Mesenchymal stem cell (in vitro differentiated cells and primary cell): ENCODE data around the gene AKAP13.

ENCODE experiments used
- DNase-seq: peaks from one replicate; pipeline ENCODE4 v3.0.0-alpha.2; 2013
- H2AFZ ChIP-seq: one replicate; pipeline ENCODE4 v1.6.1; 2013; ENCODE audit warnings: low read depth, mild to moderate bottlenecking, control low read depth, inconsistent platforms, low read length, moderate library complexity
- H2AK5ac ChIP-seq: 2 replicates; pipeline ENCODE4 v1.6.1; 2013; ENCODE audit warnings: low read length, moderate library complexity, mild to moderate bottlenecking, inconsistent platforms; ENCODE audit not compliant: severe bottlenecking
- H2BK120ac ChIP-seq: one replicate; pipeline ENCODE4 v1.6.1; 2013; ENCODE audit warnings: low read depth, mild to moderate bottlenecking, inconsistent platforms, low read length, moderate library complexity
- H2BK12ac ChIP-seq, 2 experiments: one replicate each; pipeline ENCODE4 v1.6.1; 2013; ENCODE audit warnings: inconsistent platforms in 2 of 2, low read length in 2 of 2, mild to moderate bottlenecking in 2 of 2, moderate library complexity in 2 of 2, control low read depth in 1 of 2
- H2BK15ac ChIP-seq: one replicate; pipeline ENCODE4 v1.6.1; 2013; ENCODE audit warnings: mild to moderate bottlenecking, low read depth, inconsistent platforms; ENCODE audit not compliant: poor library complexity, severe bottlenecking
- H2BK5ac ChIP-seq: 2 replicates; pipeline ENCODE4 v1.6.1; 2013; ENCODE audit warnings: low read depth, mild to moderate bottlenecking, low read length, control low read depth, inconsistent platforms; ENCODE audit not compliant: poor library complexity, severe bottlenecking
- H3K14ac ChIP-seq, 2 experiments: one replicate each; pipeline ENCODE4 v1.6.1; 2013; ENCODE audit warnings: inconsistent platforms in 2 of 2, low read length in 2 of 2, control low read depth in 1 of 2, mild to moderate bottlenecking in 1 of 2, moderate library complexity in 1 of 2
- H3K18ac ChIP-seq, 2 experiments: one replicate each; pipeline ENCODE4 v1.6.1; 2013; ENCODE audit warnings: inconsistent platforms in 2 of 2, low read length in 2 of 2, control low read depth in 1 of 2, low read depth in 1 of 2, mild to moderate bottlenecking in 1 of 2
- H3K23ac ChIP-seq, 2 experiments: one replicate each; pipeline ENCODE4 v1.6.1; 2013; ENCODE audit warnings: inconsistent platforms in 2 of 2, low read length in 2 of 2, mild to moderate bottlenecking in 2 of 2, moderate library complexity in 2 of 2, control low read depth in 1 of 2
- H3K27ac ChIP-seq: 2 replicates; pipeline ENCODE4 v1.5.1; 2013; ENCODE audit warnings: mild to moderate bottlenecking, moderate library complexity, low read length, control low read depth, inconsistent platforms; ENCODE audit not compliant: poor library complexity, severe bottlenecking
- H3K27me3 ChIP-seq, 2 experiments: 2 replicates each; pipeline versions ENCODE4 v1.6.1 to v1.7.0; 2013; ENCODE audit warnings: low read length in 2 of 2, mild to moderate bottlenecking in 2 of 2, moderate library complexity in 2 of 2, control low read depth in 1 of 2, inconsistent platforms in 1 of 2; ENCODE audit not compliant: control insufficient read depth in 1 of 2, insufficient read depth in 1 of 2
- H3K36me3 ChIP-seq, 2 experiments: 2 replicates each; pipeline versions ENCODE4 v1.6.1 to v1.7.0; 2013; ENCODE audit warnings: low read length in 2 of 2, control low read depth in 1 of 2, inconsistent platforms in 1 of 2, low read depth in 1 of 2, mild to moderate bottlenecking in 1 of 2; ENCODE audit not compliant: insufficient read depth in 2 of 2, control insufficient read depth in 1 of 2
- H3K4ac ChIP-seq, 2 experiments: one replicate each; pipeline ENCODE4 v1.6.1; 2013; ENCODE audit warnings: inconsistent platforms in 2 of 2, low read length in 2 of 2, mild to moderate bottlenecking in 2 of 2, moderate library complexity in 2 of 2, control low read depth in 1 of 2, low read depth in 1 of 2
- H3K4me1 ChIP-seq: 2 replicates; pipeline ENCODE4 v1.6.1; 2013; ENCODE audit warnings: low read depth, low read length, control low read depth; ENCODE audit not compliant: control insufficient read depth, insufficient read depth
- H3K4me2 ChIP-seq: 2 replicates; pipeline ENCODE4 v1.6.1; 2013; ENCODE audit warnings: low read length, mild to moderate bottlenecking, inconsistent platforms; ENCODE audit not compliant: poor library complexity, severe bottlenecking
- H3K4me3 ChIP-seq, 2 experiments: 2 replicates each; pipeline versions ENCODE4 v1.5.1 to v1.7.0; 2013; ENCODE audit warnings: low read length in 2 of 2, mild to moderate bottlenecking in 2 of 2, control low read depth in 1 of 2, low read depth in 1 of 2; ENCODE audit not compliant: insufficient read depth in 1 of 2
- H3K79me1 ChIP-seq: replicated peaks from 2 replicates; pipeline ENCODE4 v1.6.1; 2013; ENCODE audit warnings: mild to moderate bottlenecking, control low read depth, low read length, inconsistent platforms; ENCODE audit not compliant: poor library complexity, severe bottlenecking
- H3K9ac ChIP-seq: 2 replicates; pipeline ENCODE4 v1.7.0; 2013; ENCODE audit warnings: mild to moderate bottlenecking, low read length, moderate library complexity
- H3K9me3 ChIP-seq: 2 replicates; pipeline ENCODE4 v1.7.0; 2013; ENCODE audit warnings: mild to moderate bottlenecking, low read length; ENCODE audit not compliant: control insufficient read depth
- H4K8ac ChIP-seq: one replicate; pipeline ENCODE4 v1.6.1; 2013; ENCODE audit warnings: inconsistent platforms, mild to moderate bottlenecking, low read length, moderate library complexity
- H4K91ac ChIP-seq: one replicate; pipeline ENCODE4 v1.6.1; 2013; ENCODE audit warnings: mild to moderate bottlenecking, low read length, inconsistent platforms
- WGBS: methylation state at CpG from one replicate; pipeline ENCODE4 v1.1.7; 2013; ENCODE audit warnings: mixed read lengths; 5-methylcytosine and 5-hydroxymethylcytosine counted together

AKAP13 gene

GRCh38 chr15:85633859-85634258 is 253.5 kb downstream of the AKAP13 start:
- H3K18ac ChIP-seq, result no peak overlapping the region
- no peak overlapping the region for H2BK5ac ChIP-seq
- H4K91ac ChIP-seq, result no peak overlapping the region
- no peak overlapping the region for H3K14ac ChIP-seq
- H3K79me1 ChIP-seq, result peaks cover 12% of the 10 kb centered on the region
- H3K36me3 ChIP-seq, result peaks cover 0 to 8% of the 10 kb centered on the region in 2 experiments
- no peaks in the 10 kb centered on the region for H3K9me3 ChIP-seq
- no peak overlapping the region for H3K9ac ChIP-seq
- no peak overlapping the region for H2AK5ac ChIP-seq
- H3K27ac ChIP-seq, result no peak overlapping the region
- H3K4ac ChIP-seq, result no peak overlapping the region
- H2AFZ ChIP-seq, result no peak overlapping the region
- H3K4me2 ChIP-seq, result no peak overlapping the region
- H4K8ac ChIP-seq, result no peak overlapping the region
- no peak for DNase-seq
- no peaks in the 10 kb centered on the region for H3K4me1 ChIP-seq
- H3K27me3 ChIP-seq, result no peaks in the 10 kb centered on the region
- H2BK120ac ChIP-seq, result no peak overlapping the region
- H3K4me3 ChIP-seq, result no peak overlapping the region
- no peak overlapping the region for H3K23ac ChIP-seq
- no peak overlapping the region for H2BK15ac ChIP-seq
- no peak overlapping the region for H2BK12ac ChIP-seq

GRCh38 chr15:85636351-85636750 is 255.9 kb downstream of the AKAP13 start:
- no peak overlapping the region for H3K4me3 ChIP-seq
- H2BK120ac ChIP-seq, result no peak overlapping the region
- H2BK5ac ChIP-seq, result no peak overlapping the region
- WGBS, result 77% methylated on average over 1 of the region's 4 CpGs
- no peaks in the 10 kb centered on the region for H3K27me3 ChIP-seq
- DNase-seq, result no peak
- no peaks in the 10 kb centered on the region for H3K4me1 ChIP-seq
- H3K14ac ChIP-seq, result no peak overlapping the region
- peaks cover 10% of the 10 kb centered on the region for H3K79me1 ChIP-seq
- H3K18ac ChIP-seq, result no peak overlapping the region
- no peak overlapping the region for H2AK5ac ChIP-seq
- H2BK12ac ChIP-seq, result no peak overlapping the region
- no peak overlapping the region for H4K8ac ChIP-seq
- no peak overlapping the region for H2BK15ac ChIP-seq
- H2AFZ ChIP-seq, result no peak overlapping the region
- H3K27ac ChIP-seq, result no peak overlapping the region
- no peak overlapping the region for H3K23ac ChIP-seq
- no peak overlapping the region for H3K4me2 ChIP-seq
- H4K91ac ChIP-seq, result no peak overlapping the region
- peaks cover 0 to 16% of the 10 kb centered on the region in 2 experiments for H3K36me3 ChIP-seq
- no peak overlapping the region for H3K9ac ChIP-seq
- no peaks in the 10 kb centered on the region for H3K9me3 ChIP-seq
- H3K4ac ChIP-seq, result no peak overlapping the region

GRCh38 chr15:85639752-85640381 is 259.5 kb downstream of the AKAP13 start:
- H2BK5ac ChIP-seq, result no peak overlapping the region
- H2BK15ac ChIP-seq, result no peak overlapping the region
- H3K4me1 ChIP-seq, result peaks cover 1% of the 10 kb centered on the region
- no peak overlapping the region for H3K18ac ChIP-seq
- H2BK12ac ChIP-seq, result no peak overlapping the region
- no peak overlapping the region for H3K27ac ChIP-seq
- peaks cover 0 to 30% of the 10 kb centered on the region in 2 experiments for H3K36me3 ChIP-seq
- H3K4ac ChIP-seq, result no peak overlapping the region
- H3K23ac ChIP-seq, result no peak overlapping the region
- no peak overlapping the region for H4K8ac ChIP-seq
- H3K79me1 ChIP-seq, result peaks cover 10% of the 10 kb centered on the region
- WGBS, result 14% methylated on average over 2 of the region's 3 CpGs
- H3K14ac ChIP-seq, result no peak overlapping the region
- H2AK5ac ChIP-seq, result no peak overlapping the region
- H3K9me3 ChIP-seq, result no peaks in the 10 kb centered on the region
- H3K27me3 ChIP-seq, result no peaks in the 10 kb centered on the region
- no peak overlapping the region for H3K4me3 ChIP-seq
- no peak overlapping the region for H2BK120ac ChIP-seq
- no peak overlapping the region for H2AFZ ChIP-seq
- H4K91ac ChIP-seq, result no peak overlapping the region
- DNase-seq, result peak; percentile 87
- H3K4me2 ChIP-seq, result no peak overlapping the region
- peak overlapping the region; percentile 70 for H3K9ac ChIP-seq

- Histone ChIP-seq H3K23ac (no peak overlapping the region), H3K4me2 (no peak overlapping the region), H2BK12ac (no peak overlapping the region), H3K27me3 (no peaks in the 10 kb centered on the region), H3K4me3 (peak overlapping the region in 1 of 2 experiments; percentile 42), H3K4ac (no peak overlapping the region), H3K4me1 (peaks cover 6% of the 10 kb centered on the region), H3K14ac (no peak overlapping the region), H2BK120ac (no peak overlapping the region), H3K27ac (no peak overlapping the region), H3K79me1 (peaks cover 11% of the 10 kb centered on the region), H3K18ac (peak overlapping the region in 1 of 2 experiments; percentile 12), H3K9ac (peak overlapping the region; percentile 86), H3K9me3 (no peaks in the 10 kb centered on the region), H2BK5ac (no peak overlapping the region), H4K8ac (no peak overlapping the region), H3K36me3 (peaks cover 6 to 49% of the 10 kb centered on the region in 2 experiments), H2AK5ac (no peak overlapping the region), H4K91ac (no peak overlapping the region), H2AFZ (no peak overlapping the region), H2BK15ac (no peak overlapping the region)
- 85% methylated on average over 2 of the region's 5 CpGs for WGBS
- DNase-seq, result no peak
Observed at GRCh38 chr15:85642065-85642692, 261.8 kb downstream of the AKAP13 start.
